WTC11 (cell line): ENCODE results near the gene RBP2. TPM values are rescaled to one million over a fixed set of nuclear protein-coding genes. Genes with fewer than 3 reads are reported as not detected.

Source experiments
- ATAC-seq: fragments of 200-7000 bp; cut with Tn5 transposase; 2 replicates; pipeline ENCODE4 v1.10.0; 2021; ENCODE audit warnings: mild to moderate bottlenecking, moderate library complexity
- CTCF ChIA-PET: fragments of 300-600 bp; sonication (Branson Sonifier 250); formaldehyde crosslinking; loops from one replicate; lab custom pipeline; 2021; ENCODE audit warnings: antibody characterized with exemption; lab: Charles Lee
- POLR2A ChIA-PET: fragments of 350-600 bp; sonication (Branson Sonifier 250); formaldehyde crosslinking; loops from one replicate; lab custom pipeline; 2021; ENCODE audit warnings: antibody characterized with exemption; lab: Charles Lee
- DNase-seq: peaks from one replicate; pipeline ENCODE4 v3.0.0; 2021; ENCODE audit warnings: low spot score
- H3K27ac Mint-ChIP-seq: 2 replicates; pipeline ENCODE4 v1.8.0; 2021; ENCODE audit warnings: mixed read lengths
- H3K27me3 Mint-ChIP-seq: 2 replicates; pipeline ENCODE4 v1.8.0; 2021; ENCODE audit warnings: low read depth, mild to moderate bottlenecking, moderate library complexity, mixed read lengths
- H3K36me3 Mint-ChIP-seq: 2 replicates; pipeline ENCODE4 v1.8.0; 2021; ENCODE audit warnings: mixed read lengths
- H3K4me1 Mint-ChIP-seq: 2 replicates; pipeline ENCODE4 v1.8.0; 2022; ENCODE audit warnings: mixed read lengths
- H3K4me3 Mint-ChIP-seq: 2 replicates; pipeline ENCODE4 v1.8.0; 2021; ENCODE audit warnings: mild to moderate bottlenecking, moderate library complexity, mixed read lengths
- H3K9me3 Mint-ChIP-seq: 2 replicates; pipeline ENCODE4 v1.8.0; 2021; ENCODE audit warnings: mixed read lengths
- AR ChIP-seq: fragments of 250-450 bp; sonication (Bioruptor Pico); IDR thresholded peaks from 2 replicates; pipeline ENCODE4 v1.9.0; 2021; ENCODE audit warnings: mild to moderate bottlenecking
- ATF3 ChIP-seq: sonication (generic); formaldehyde crosslinking; conservative IDR thresholded peaks from 2 replicates; pipeline ENCODE4 v1.8.1; 2022; ENCODE audit warnings: mild to moderate bottlenecking, missing genetic modification reagents
- CDX4 ChIP-seq: fragments of 250-450 bp; sonication (Bioruptor Pico); IDR thresholded peaks from 2 replicates; pipeline ENCODE4 v1.9.0; 2021; ENCODE audit warnings: moderate library complexity, mild to moderate bottlenecking, inconsistent platforms, borderline replicate concordance
- CREM ChIP-seq: sonication (generic); formaldehyde crosslinking; IDR thresholded peaks from 2 replicates; pipeline ENCODE4 v1.8.1; 2022; ENCODE audit warnings: mild to moderate bottlenecking, missing genetic modification reagents, moderate library complexity
- EMX1 ChIP-seq: fragments of 250-450 bp; sonication (Bioruptor Pico); IDR thresholded peaks from 2 replicates; pipeline ENCODE4 v1.8.0; 2021; ENCODE audit warnings: mild to moderate bottlenecking
- FOXP4 ChIP-seq: sonication (generic); formaldehyde crosslinking; IDR thresholded peaks from 2 replicates; pipeline ENCODE4 v1.8.0; 2022; ENCODE audit warnings: mild to moderate bottlenecking, missing genetic modification reagents
- KAT7 ChIP-seq: sonication (generic); formaldehyde crosslinking; IDR thresholded peaks from 2 replicates; pipeline ENCODE4 v1.8.1; 2023; ENCODE audit warnings: missing genetic modification reagents, mild to moderate bottlenecking, borderline replicate concordance
- MLX ChIP-seq: sonication (generic); formaldehyde crosslinking; IDR thresholded peaks from 2 replicates; pipeline ENCODE4 v1.8.1; 2023; ENCODE audit warnings: mild to moderate bottlenecking, missing genetic modification reagents, moderate library complexity
- MYBL2 ChIP-seq: sonication (generic); formaldehyde crosslinking; IDR thresholded peaks from 2 replicates; pipeline ENCODE4 v1.8.1; 2023; ENCODE audit warnings: mild to moderate bottlenecking, moderate library complexity, missing genetic modification reagents
- NFE2L1 ChIP-seq: sonication (generic); formaldehyde crosslinking; IDR thresholded peaks from 2 replicates; pipeline ENCODE4 v1.8.1; 2023; ENCODE audit warnings: missing genetic modification reagents
- RORB ChIP-seq: fragments of 250-450 bp; sonication (Bioruptor Pico); IDR thresholded peaks from 2 replicates; pipeline ENCODE4 v1.9.0; 2021; ENCODE audit warnings: mild to moderate bottlenecking
- SOX15 ChIP-seq: fragments of 250-450 bp; sonication (Bioruptor Pico); IDR thresholded peaks from 2 replicates; pipeline ENCODE4 v1.9.0; 2021; ENCODE audit warnings: mild to moderate bottlenecking
- ZNF121 ChIP-seq: sonication (generic); formaldehyde crosslinking; IDR thresholded peaks from 2 replicates; pipeline ENCODE4 v1.8.0; 2023; ENCODE audit warnings: missing genetic modification reagents
- ZNF219 ChIP-seq: sonication (generic); formaldehyde crosslinking; IDR thresholded peaks from 2 replicates; pipeline ENCODE4 v1.8.0; 2023; ENCODE audit warnings: missing genetic modification reagents, mild to moderate bottlenecking, borderline replicate concordance
- ZNF263 ChIP-seq: sonication (generic); formaldehyde crosslinking; IDR thresholded peaks from 2 replicates; pipeline ENCODE4 v1.8.1; 2022; ENCODE audit warnings: low read depth, mild to moderate bottlenecking, moderate library complexity, missing genetic modification reagents
- ZNF281 ChIP-seq: sonication (generic); formaldehyde crosslinking; IDR thresholded peaks from 2 replicates; pipeline ENCODE4 v1.8.0; 2023; ENCODE audit warnings: mild to moderate bottlenecking, missing genetic modification reagents
- total RNA-seq: library from RNA; stranded (reverse); gene quantifications from 3 replicates; pipeline ENCODE4 v1.2.3, GENCODE V29; 2021
- TF ChIP-seq, protein P1 (sequence below): sonication (generic); formaldehyde crosslinking; IDR thresholded peaks from 2 replicates; pipeline ENCODE4 v1.8.1; 2022; ENCODE audit warnings: low read depth, missing genetic modification reagents, borderline replicate concordance
- TF ChIP-seq, protein P2 (sequence below): sonication (generic); formaldehyde crosslinking; IDR thresholded peaks from 2 replicates; pipeline ENCODE4 v1.8.1; 2023; ENCODE audit warnings: mild to moderate bottlenecking, missing genetic modification reagents, moderate library complexity

Gene RBP2
- total RNA-seq, 1 experiment from 2014 or later: not detected

DNA sequence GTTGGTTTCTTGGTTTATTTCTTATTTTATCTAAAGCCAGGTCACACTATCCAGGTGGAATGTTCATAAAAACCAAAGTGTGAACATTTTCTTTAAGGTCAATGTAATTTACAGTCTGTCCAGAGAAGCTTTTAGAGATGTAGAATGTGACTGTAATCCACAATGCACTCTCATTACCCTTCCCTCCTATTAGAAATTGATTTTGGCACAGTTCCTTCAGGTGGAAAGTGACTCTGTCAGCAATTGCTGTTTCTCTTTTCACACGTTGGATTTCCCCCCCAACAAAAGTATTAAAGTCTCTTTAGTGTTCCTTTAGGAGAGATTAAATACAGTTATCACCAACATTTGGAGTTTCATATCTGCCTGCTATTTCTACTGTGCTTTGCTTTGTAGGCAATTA is 55.3 kb downstream of the RBP2 start:
- POLR2A ChIA-PET: interaction anchor here (0.6 kb wide), 1 partner anchor 117 kb away, joined by 5 read pairs; no protein-coding TSS in a partner anchor
- CTCF ChIA-PET: no interaction called here
- H3K36me3 Mint-ChIP-seq: no peaks in the 10 kb centered on the region

More for the DNA sequence above, 55.3 kb downstream of the RBP2 start:
- ATAC-seq (no peak), DNase-seq (no peak)
- H3K4me3 Mint-ChIP-seq: no peak overlapping the region
- no peak overlapping the region for H3K27ac Mint-ChIP-seq
- H3K9me3 Mint-ChIP-seq: peaks cover 5% of the 10 kb centered on the region; the same call in 1 of the 2 replicates
- no peaks in the 10 kb centered on the region for H3K4me1 Mint-ChIP-seq
- no peaks in the 10 kb centered on the region for H3K27me3 Mint-ChIP-seq
- TF ChIP-seq EMX1 (CRISPR knock-in tag) (no peak), MYBL2 (CRISPR knock-in tag) (no peak), ZNF219 (CRISPR knock-in tag) (no peak), AR (CRISPR knock-in tag) (no peak), ZNF121 (CRISPR knock-in tag) (no peak), MLX (CRISPR knock-in tag) (no peak), NFE2L1 (CRISPR knock-in tag) (no peak), CDX4 (no peak), ZNF263 (no peak), RORB (CRISPR knock-in tag) (no peak), KAT7 (CRISPR knock-in tag) (no peak), ATF3 (CRISPR knock-in tag) (no peak), FOXP4 (CRISPR knock-in tag) (no peak), CREM (CRISPR knock-in tag) (no peak), ZNF281 (CRISPR knock-in tag) (no peak), SOX15 (no peak)
- TF ChIP-seq, protein P1, sequence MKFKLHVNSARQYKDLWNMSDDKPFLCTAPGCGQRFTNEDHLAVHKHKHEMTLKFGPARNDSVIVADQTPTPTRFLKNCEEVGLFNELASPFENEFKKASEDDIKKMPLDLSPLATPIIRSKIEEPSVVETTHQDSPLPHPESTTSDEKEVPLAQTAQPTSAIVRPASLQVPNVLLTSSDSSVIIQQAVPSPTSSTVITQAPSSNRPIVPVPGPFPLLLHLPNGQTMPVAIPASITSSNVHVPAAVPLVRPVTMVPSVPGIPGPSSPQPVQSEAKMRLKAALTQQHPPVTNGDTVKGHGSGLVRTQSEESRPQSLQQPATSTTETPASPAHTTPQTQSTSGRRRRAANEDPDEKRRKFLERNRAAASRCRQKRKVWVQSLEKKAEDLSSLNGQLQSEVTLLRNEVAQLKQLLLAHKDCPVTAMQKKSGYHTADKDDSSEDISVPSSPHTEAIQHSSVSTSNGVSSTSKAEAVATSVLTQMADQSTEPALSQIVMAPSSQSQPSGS (CRISPR knock-in tag): no peak
- TF ChIP-seq, protein P2, sequence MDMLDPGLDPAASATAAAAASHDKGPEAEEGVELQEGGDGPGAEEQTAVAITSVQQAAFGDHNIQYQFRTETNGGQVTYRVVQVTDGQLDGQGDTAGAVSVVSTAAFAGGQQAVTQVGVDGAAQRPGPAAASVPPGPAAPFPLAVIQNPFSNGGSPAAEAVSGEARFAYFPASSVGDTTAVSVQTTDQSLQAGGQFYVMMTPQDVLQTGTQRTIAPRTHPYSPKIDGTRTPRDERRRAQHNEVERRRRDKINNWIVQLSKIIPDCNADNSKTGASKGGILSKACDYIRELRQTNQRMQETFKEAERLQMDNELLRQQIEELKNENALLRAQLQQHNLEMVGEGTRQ (CRISPR knock-in tag): no peak
